ENCODE results near the gene LYPLAL1. TPM values are rescaled to one million over a fixed set of nuclear protein-coding genes. Genes with fewer than 3 reads are reported as not detected.
A peak's percentile ranks its signal among the peaks of the same experiment; 100 is the strongest.

The LYPLAL1 gene
- total RNA-seq (2022), result 50.0 and 57.6 TPM in 2 replicates
- percentile 93 among the genes with signal in this experiment for Bru-seq, nascent RNA
- percentile 78 among the genes with signal in this experiment for BruChase-seq, experiment 1, labeled RNA remaining after a 6-hour chase
- BruChase-seq, experiment 2, labeled RNA remaining after a 2-hour chase, result percentile 93 among the genes with signal in this experiment
- long read RNA-seq, transcript LYPLAL1-203 (4 exons, 1,703 nt), result minor isoform, 5 of 76 reads
- long read RNA-seq, transcript LYPLAL1-201 (5 exons, 1,819 nt), result minor isoform, 9 of 76 reads
- long read RNA-seq, transcript LYPLAL1-202 (5 exons, 1,898 nt), result major isoform, 42 of 76 reads
- long read RNA-seq, partial matches to known transcripts, result 1 of 76 reads
- long read RNA-seq, other reads (novel, unspliced or antisense), result 12 of 76 reads

DNA sequence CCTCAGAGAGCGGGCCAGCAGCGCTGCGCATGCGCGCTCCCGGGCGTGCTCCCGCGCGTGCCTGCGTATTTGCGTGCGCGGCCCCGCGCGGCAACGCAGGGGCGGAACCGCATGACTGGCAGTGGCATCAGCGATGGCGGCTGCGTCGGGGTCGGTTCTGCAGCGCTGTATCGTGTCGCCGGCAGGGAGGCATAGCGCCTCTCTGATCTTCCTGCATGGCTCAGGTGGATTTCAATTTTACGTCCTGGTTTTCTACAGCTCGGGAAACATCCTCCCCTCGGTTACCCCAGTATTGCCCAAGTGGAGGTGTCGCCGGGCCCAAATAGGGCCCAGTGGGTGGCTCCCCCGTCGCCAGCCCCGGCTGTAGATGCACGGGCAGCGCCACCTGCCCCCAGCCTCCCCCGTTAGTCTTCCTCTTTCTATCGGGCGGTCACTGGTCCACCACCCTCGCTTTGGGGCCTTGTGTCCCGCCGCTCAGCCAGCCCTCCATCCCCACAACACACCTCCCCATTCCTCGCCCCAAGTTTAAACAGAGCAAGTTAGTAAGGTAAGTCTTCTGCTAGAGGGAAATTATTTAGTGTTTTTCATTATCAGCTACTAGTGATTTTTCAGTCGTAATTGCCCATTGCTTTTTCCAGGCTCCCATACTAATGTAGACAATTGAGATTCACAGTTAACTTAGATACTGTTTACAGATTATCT is at the start of gene LYPLAL1:
TSS of gene LYPLAL1 (plus strand) at position 121 of the 702 bp plus-strand sequence. CDS start at position 134, 13 bp downstream.
- H3K9me3 Mint-ChIP-seq (ENCODE audit: low read depth, unreplicated experiment), result no peaks in the 10 kb centered on the region
- DNase-seq, result peak; percentile 93
- H3K36me3 Mint-ChIP-seq (ENCODE audit: insufficient read depth, unreplicated experiment), result peaks cover 25% of the 10 kb centered on the region
- no peaks in the 10 kb centered on the region for H3K27me3 Mint-ChIP-seq (ENCODE audit: unreplicated experiment)
- CTCF ChIA-PET, result interaction anchor here (1.0 to 1.2 kb wide), 2 partner anchors 14 to 107 kb away, joined by 3 read pairs; no protein-coding TSS in a partner anchor
- no TSS peak for BruUV-seq (replicated peaks)
- intact Hi-C loops (cut with micrococcal nuclease; ENCODE audit: unreplicated experiment), result loop anchor here (2.0 to 10.0 kb wide), 2 partner anchors 85 to 469 kb away; no protein-coding TSS in a partner anchor
- H3K27ac Mint-ChIP-seq (ENCODE audit: unreplicated experiment), result peak within 1 kb of the TSS; percentile 81
- peak within 1 kb of the TSS; percentile 80 for H3K4me3 Mint-ChIP-seq (ENCODE audit: low read depth, unreplicated experiment)
- peaks cover 34% of the 10 kb centered on the region for H3K4me1 Mint-ChIP-seq (ENCODE audit: low read depth, unreplicated experiment)
- TF ChIP-seq, protein P1, sequence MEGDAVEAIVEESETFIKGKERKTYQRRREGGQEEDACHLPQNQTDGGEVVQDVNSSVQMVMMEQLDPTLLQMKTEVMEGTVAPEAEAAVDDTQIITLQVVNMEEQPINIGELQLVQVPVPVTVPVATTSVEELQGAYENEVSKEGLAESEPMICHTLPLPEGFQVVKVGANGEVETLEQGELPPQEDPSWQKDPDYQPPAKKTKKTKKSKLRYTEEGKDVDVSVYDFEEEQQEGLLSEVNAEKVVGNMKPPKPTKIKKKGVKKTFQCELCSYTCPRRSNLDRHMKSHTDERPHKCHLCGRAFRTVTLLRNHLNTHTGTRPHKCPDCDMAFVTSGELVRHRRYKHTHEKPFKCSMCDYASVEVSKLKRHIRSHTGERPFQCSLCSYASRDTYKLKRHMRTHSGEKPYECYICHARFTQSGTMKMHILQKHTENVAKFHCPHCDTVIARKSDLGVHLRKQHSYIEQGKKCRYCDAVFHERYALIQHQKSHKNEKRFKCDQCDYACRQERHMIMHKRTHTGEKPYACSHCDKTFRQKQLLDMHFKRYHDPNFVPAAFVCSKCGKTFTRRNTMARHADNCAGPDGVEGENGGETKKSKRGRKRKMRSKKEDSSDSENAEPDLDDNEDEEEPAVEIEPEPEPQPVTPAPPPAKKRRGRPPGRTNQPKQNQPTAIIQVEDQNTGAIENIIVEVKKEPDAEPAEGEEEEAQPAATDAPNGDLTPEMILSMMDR (IDR thresholded peaks at IDR 0.05; ENCODE audit: unreplicated experiment), result no peak

DNA sequence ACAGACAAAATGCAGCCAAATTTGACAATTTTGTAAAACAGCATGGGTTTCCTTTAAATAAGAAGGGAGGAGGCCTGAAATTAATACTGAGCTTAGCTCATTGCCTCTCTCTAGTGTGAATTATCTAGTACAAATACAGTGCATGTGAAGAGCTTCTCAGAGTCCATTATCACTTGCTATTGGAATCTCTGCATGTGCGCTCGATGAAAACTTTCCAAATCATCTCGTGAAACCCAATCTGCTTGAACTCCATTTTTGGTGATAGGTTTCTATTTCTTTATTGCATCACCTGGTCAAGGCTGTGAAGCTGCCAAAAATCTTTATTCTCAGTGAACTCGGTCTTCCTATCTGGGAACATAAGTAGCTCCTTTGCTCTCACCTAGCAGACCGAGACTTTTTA is 49.5 kb upstream of the LYPLAL1 start:
- no peak for DNase-seq
- CTCF ChIA-PET, result no interaction called here
- TF ChIP-seq, protein P1 (IDR thresholded peaks at IDR 0.05; ENCODE audit: unreplicated experiment), result no peak
- Mint-ChIP-seq H3K4me3 (ENCODE audit: low read depth, unreplicated experiment) (no peak overlapping the region), H3K36me3 (ENCODE audit: insufficient read depth, unreplicated experiment) (no peaks in the 10 kb centered on the region), H3K27me3 (ENCODE audit: unreplicated experiment) (no peaks in the 10 kb centered on the region), H3K9me3 (ENCODE audit: low read depth, unreplicated experiment) (no peaks in the 10 kb centered on the region), H3K4me1 (ENCODE audit: low read depth, unreplicated experiment) (no peaks in the 10 kb centered on the region), H3K27ac (ENCODE audit: unreplicated experiment) (no peak overlapping the region)
- intact Hi-C loops (cut with micrococcal nuclease; ENCODE audit: unreplicated experiment), result no loop called here
- BruUV-seq (replicated peaks), result no TSS peak

DNA sequence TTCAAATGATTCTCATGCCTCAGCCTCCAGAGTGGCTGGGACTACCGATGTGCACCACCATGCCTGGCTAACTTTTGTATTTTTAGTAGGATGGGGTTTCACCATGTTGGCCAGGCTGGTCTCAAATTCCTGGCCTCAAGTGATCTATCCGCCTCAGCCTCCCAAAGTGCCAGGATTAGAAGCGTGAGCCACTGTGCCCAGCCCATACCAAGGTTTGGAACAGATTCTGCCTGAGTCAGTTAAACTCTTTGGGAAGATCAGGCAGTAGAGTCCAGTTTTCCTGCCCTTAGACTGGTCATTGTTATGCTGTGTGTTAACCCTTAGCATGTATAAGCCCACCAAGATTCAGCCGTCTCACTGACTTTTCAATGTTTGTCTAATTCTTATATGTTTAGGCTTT is 48.3 kb upstream of the LYPLAL1 start:
- no peaks in the 10 kb centered on the region for H3K27me3 Mint-ChIP-seq (ENCODE audit: unreplicated experiment)
- intact Hi-C loops (cut with micrococcal nuclease; ENCODE audit: unreplicated experiment), result no loop called here

DNA sequence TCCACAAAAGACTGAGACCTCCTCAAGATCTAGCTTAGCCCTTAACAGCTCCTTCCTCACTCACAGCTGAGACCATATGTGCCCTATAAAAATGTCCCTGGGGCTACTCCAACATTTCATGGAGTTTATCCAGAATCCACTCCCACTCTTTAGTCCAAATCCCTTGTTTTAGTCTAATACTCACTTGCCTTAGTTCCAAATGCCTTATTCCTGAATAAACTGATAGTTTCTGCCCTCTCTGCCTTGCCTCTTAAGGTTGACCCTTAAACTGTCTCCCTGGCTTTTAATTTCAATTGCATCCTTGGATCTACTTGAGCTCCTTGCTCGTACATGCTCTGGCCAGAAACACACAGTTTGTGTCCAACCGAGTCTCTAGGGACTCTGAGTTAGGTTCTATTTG is 47.3 kb upstream of the LYPLAL1 start:
- TF ChIP-seq, protein P1 (IDR thresholded peaks at IDR 0.05; ENCODE audit: unreplicated experiment), result no peak
- BruUV-seq (replicated peaks), result no TSS peak
- no peaks in the 10 kb centered on the region for H3K36me3 Mint-ChIP-seq (ENCODE audit: insufficient read depth, unreplicated experiment)
- no peak overlapping the region for H3K4me3 Mint-ChIP-seq (ENCODE audit: low read depth, unreplicated experiment)
- H3K27me3 Mint-ChIP-seq (ENCODE audit: unreplicated experiment), result no peaks in the 10 kb centered on the region
- H3K9me3 Mint-ChIP-seq (ENCODE audit: low read depth, unreplicated experiment), result no peaks in the 10 kb centered on the region
- DNase-seq, result no peak
- no peak overlapping the region for H3K27ac Mint-ChIP-seq (ENCODE audit: unreplicated experiment)
- peaks cover 15% of the 10 kb centered on the region for H3K4me1 Mint-ChIP-seq (ENCODE audit: low read depth, unreplicated experiment)
- intact Hi-C loops (cut with micrococcal nuclease; ENCODE audit: unreplicated experiment), result no loop called here
- CTCF ChIA-PET, result no interaction called here

More for the DNA sequence above, 48.3 kb upstream of the LYPLAL1 start:
- CTCF ChIA-PET, result interaction anchor here (0.6 kb wide), 1 partner anchor 874 kb away, joined by 3 read pairs; no protein-coding TSS in a partner anchor
- H3K27ac Mint-ChIP-seq (ENCODE audit: unreplicated experiment), result no peak overlapping the region
- H3K4me3 Mint-ChIP-seq (ENCODE audit: low read depth, unreplicated experiment), result no peak overlapping the region
- H3K4me1 Mint-ChIP-seq (ENCODE audit: low read depth, unreplicated experiment), result peaks cover 4% of the 10 kb centered on the region
- H3K9me3 Mint-ChIP-seq (ENCODE audit: low read depth, unreplicated experiment), result no peaks in the 10 kb centered on the region
- no TSS peak for BruUV-seq (replicated peaks)
- DNase-seq, result no peak
- no peaks in the 10 kb centered on the region for H3K36me3 Mint-ChIP-seq (ENCODE audit: insufficient read depth, unreplicated experiment)
- TF ChIP-seq, protein P1 (IDR thresholded peaks at IDR 0.05; ENCODE audit: unreplicated experiment), result no peak

Measured in Calu3 (cell line).